Caco-2 (cell line): ENCODE results near the gene CDCP1. TPM values are rescaled to one million over a fixed set of nuclear protein-coding genes. Genes with fewer than 3 reads are reported as not detected.
A peak's percentile ranks its signal among the peaks of the same experiment; 100 is the strongest.
"Not testable (repeated sequence)": the region's sequence is repeated elsewhere in the genome, so short reads cannot be mapped to it uniquely, and the experiment has no call there.

Experiments
- BruUV-seq: library from RNA; stranded (reverse); fragments of 400-500 nt; replicated peaks from 2 replicates; lab custom pipeline; 2021; lab: Mats Ljungman, UMichigan
- CTCF ChIA-PET: fragments of 300-600 bp; sonication (Branson Sonifier 250); formaldehyde crosslinking; loops from one replicate; lab custom pipeline; 2022; ENCODE audit warnings: antibody characterized with exemption; lab: Charles Lee
- POLR2A ChIA-PET: fragments of 300-600 bp; sonication (Branson Sonifier 250); formaldehyde crosslinking; loops from one replicate; lab custom pipeline; 2022; ENCODE audit warnings: antibody characterized with exemption; lab: Charles Lee
- DNase-seq, 2 experiments: peaks; one replicate each; pipeline versions ENCODE4 v3.0.0 to v3.0.0-alpha.2; 2020 to 2022
- H3K27me3 ChIP-seq: replicated peaks from 2 replicates; pipeline ENCODE4 v1.6.0; 2011; ENCODE audit warnings: low read length; ENCODE audit not compliant: control insufficient read depth, insufficient read depth
- H3K36me3 ChIP-seq: 2 replicates; pipeline ENCODE4 v1.5.1; 2011; ENCODE audit warnings: low read length; ENCODE audit not compliant: control insufficient read depth, insufficient read depth
- H3K4me1 ChIP-seq: fragments of 250-450 bp; sonication (Bioruptor Pico); 2 replicates; pipeline ENCODE4 v1.5.1; 2020; ENCODE audit warnings: mild to moderate bottlenecking
- H3K4me3 ChIP-seq: 2 replicates; pipeline ENCODE4 v1.5.1; 2011; ENCODE audit warnings: low read depth, mild to moderate bottlenecking, control low read depth, low read length
- H3K9me3 ChIP-seq: fragments of 250-450 bp; sonication (Bioruptor Pico); 2 replicates; pipeline ENCODE4 v1.5.1; 2020; ENCODE audit warnings: mild to moderate bottlenecking, moderate library complexity
- H3K27ac Mint-ChIP-seq: one replicate; pipeline ENCODE4 v1.8.0; 2022; ENCODE audit warnings: mixed read lengths; ENCODE audit not compliant: unreplicated experiment
- H3K27me3 Mint-ChIP-seq: one replicate; pipeline ENCODE4 v1.8.0; 2022; ENCODE audit warnings: mixed read lengths; ENCODE audit not compliant: insufficient read depth, unreplicated experiment
- H3K36me3 Mint-ChIP-seq: one replicate; pipeline ENCODE4 v1.8.0; 2022; ENCODE audit warnings: mild to moderate bottlenecking, mixed read lengths; ENCODE audit not compliant: insufficient read depth, unreplicated experiment
- H3K4me1 Mint-ChIP-seq: one replicate; pipeline ENCODE4 v1.8.0; 2022; ENCODE audit warnings: low read depth, mixed read lengths; ENCODE audit not compliant: unreplicated experiment
- H3K4me3 Mint-ChIP-seq: one replicate; pipeline ENCODE4 v1.8.0; 2022; ENCODE audit warnings: mild to moderate bottlenecking, moderate library complexity, mixed read lengths; ENCODE audit not compliant: unreplicated experiment
- H3K9me3 Mint-ChIP-seq: one replicate; pipeline ENCODE4 v1.8.0; 2022; ENCODE audit warnings: mixed read lengths; ENCODE audit not compliant: unreplicated experiment
- intact Hi-C: fragments of 100-400 bp; cut with micrococcal nuclease; formaldehyde crosslinking; loops from one replicate; pipeline ENCODE4 v1.10.0; 2022; ENCODE audit not compliant: unreplicated experiment
- total RNA-seq: library from RNA; stranded (reverse); gene quantifications from 2 replicates; pipeline ENCODE4 v1.2.3, GENCODE V29; 2022
- TF ChIP-seq, protein P1 (sequence below), 2 experiments: fragments of 200-600 bp in 1 of 2; IDR thresholded peaks; 1 replicate in 1 of 2; 2 replicates in 1 of 2; pipeline versions ENCODE4 v1.5.1 to v1.8.0; 2011 to 2022; ENCODE audit warnings: antibody characterized with exemption in 1 of 2, control low read depth in 1 of 2, inconsistent platforms in 1 of 2, low read depth in 1 of 2, low read length in 1 of 2, mild to moderate bottlenecking in 1 of 2, moderate library complexity in 1 of 2; ENCODE audit not compliant: insufficient read depth in 1 of 2, severe bottlenecking in 1 of 2, unreplicated experiment in 1 of 2

CDCP1 gene
- total RNA-seq, 1 experiment from 2014 or later: 22.5 TPM

DNA sequence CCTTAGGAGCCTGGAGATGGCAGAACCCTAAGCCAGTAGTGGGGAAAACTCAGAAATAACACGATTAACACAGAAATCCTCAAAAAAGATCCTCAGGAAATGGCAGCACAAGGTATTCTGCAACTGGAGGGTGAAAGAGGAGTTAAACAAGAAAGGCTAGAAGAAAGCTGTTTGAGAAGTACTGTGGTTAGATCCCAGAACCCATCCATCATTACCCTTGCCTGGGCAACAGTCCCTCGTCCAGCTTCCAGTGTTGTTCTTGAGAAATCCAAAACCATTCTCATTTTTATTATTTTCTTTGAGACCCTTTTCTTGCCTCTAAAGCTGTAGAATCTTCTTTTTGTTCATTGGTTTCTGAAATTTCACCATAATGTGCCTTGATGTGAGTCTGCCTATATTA, 2.7 kb upstream of the CDCP1 start:
- BruUV-seq: no TSS peak
- Histone ChIP-seq H3K27me3 (no peaks in the 10 kb centered on the region), H3K36me3 (no peaks in the 10 kb centered on the region), H3K4me3 (no peak overlapping the region), H3K9me3 (peaks cover 9% of the 10 kb centered on the region), H3K4me1 (peaks cover 10% of the 10 kb centered on the region; the same call in 1 of the 2 replicates)
- CTCF ChIA-PET: interaction anchor here (1.2 kb wide), 1 partner anchor 61 kb away, joined by 4 read pairs; no protein-coding TSS in a partner anchor
- intact Hi-C loops: loop anchor here (10.0 kb wide), 1 partner anchor 56 kb away; no protein-coding TSS in a partner anchor
- no peak overlapping the region for H3K4me3 Mint-ChIP-seq
- H3K27ac Mint-ChIP-seq: no peak overlapping the region
- H3K27me3 Mint-ChIP-seq: no peaks in the 10 kb centered on the region
- H3K9me3 Mint-ChIP-seq: peaks cover 16% of the 10 kb centered on the region
- no peak for DNase-seq
- POLR2A ChIA-PET: no interaction called here
- TF ChIP-seq, protein P1, sequence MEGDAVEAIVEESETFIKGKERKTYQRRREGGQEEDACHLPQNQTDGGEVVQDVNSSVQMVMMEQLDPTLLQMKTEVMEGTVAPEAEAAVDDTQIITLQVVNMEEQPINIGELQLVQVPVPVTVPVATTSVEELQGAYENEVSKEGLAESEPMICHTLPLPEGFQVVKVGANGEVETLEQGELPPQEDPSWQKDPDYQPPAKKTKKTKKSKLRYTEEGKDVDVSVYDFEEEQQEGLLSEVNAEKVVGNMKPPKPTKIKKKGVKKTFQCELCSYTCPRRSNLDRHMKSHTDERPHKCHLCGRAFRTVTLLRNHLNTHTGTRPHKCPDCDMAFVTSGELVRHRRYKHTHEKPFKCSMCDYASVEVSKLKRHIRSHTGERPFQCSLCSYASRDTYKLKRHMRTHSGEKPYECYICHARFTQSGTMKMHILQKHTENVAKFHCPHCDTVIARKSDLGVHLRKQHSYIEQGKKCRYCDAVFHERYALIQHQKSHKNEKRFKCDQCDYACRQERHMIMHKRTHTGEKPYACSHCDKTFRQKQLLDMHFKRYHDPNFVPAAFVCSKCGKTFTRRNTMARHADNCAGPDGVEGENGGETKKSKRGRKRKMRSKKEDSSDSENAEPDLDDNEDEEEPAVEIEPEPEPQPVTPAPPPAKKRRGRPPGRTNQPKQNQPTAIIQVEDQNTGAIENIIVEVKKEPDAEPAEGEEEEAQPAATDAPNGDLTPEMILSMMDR (IDR thresholded peaks at IDR 0.05; ENCODE audit: insufficient read depth in 1 of 2, low read depth in 1 of 2, low read length in 1 of 2, severe bottlenecking in 1 of 2, unreplicated experiment in 1 of 2): no peak
- peaks cover 2% of the 10 kb centered on the region for H3K4me1 Mint-ChIP-seq
- H3K36me3 Mint-ChIP-seq: peaks cover 9% of the 10 kb centered on the region

DNA sequence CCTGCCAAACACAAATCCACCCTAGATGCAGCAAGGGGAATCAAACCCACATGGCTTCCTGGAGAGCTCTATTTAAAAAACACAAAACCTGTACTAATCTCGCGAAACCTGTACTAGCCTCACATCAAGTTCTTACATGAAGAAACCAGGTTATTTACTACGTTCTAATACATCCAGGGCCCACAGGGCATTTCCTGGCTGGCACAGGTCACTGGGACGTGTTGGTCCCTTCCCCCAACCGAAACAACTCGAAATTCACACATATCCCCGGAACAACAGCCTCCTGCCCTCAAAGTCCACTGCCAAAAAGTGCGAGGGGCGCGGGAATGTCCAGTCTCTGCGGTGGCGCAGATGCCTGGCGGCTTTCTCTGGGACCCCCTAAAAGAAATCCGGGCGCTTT, 955 bp downstream of the CDCP1 start:
- intact Hi-C loops: loop anchor here (10.0 kb wide), 1 partner anchor 60 kb away; no protein-coding TSS in a partner anchor
- POLR2A ChIA-PET: interaction anchor here (1.1 to 1.7 kb wide), 2 partner anchors 25 to 65 kb away, joined by 4 to 5 read pairs; no protein-coding TSS in a partner anchor

DNA sequence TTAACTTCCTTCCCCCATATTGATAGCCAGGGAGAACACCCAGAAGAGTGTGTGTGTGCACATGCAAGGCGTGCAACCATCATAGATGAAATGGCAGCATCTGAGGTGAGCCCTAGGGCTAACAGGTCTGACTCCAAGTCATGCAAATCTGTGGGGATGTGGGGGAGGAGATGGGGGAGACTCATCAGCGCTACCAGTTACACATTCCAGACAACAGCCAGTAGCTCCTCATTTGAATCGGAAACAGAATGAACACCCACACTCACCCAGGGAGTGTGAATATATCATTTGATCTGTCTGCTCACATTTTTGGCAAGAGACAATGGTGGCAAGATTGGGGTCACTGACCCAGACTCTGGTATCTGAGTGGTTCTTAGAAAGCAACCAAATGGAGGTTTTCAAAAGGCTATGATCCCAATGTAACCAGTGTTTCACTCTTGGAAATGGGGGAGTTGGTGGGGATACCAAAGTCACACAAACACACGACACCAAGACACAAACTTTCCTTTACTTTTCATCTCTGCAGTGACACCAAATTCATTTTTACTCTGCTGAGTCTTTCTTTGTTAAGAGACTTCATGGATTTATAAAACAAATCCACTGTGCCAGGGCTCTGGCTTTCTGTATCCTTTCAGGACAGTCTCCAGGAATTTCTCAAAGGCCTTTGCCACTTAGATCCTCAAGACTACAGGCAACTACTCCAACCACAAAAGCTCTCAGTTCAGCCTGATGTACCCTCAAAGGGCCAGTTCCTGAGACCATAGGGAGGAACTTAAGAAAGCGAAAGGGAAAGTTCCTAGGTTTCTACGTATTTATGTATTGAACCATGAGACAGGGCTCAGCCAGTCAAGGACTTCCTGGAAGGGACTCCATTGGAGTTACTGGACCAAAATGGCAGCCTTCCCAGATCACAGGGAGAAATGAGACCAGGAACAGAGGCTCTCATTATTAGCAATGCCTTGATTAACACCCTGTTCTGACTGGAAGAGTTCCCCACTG, 2.2 kb downstream of the CDCP1 start:
- no peaks in the 10 kb centered on the region for H3K9me3 Mint-ChIP-seq
- no peak for DNase-seq
- peaks cover 6% of the 10 kb centered on the region for H3K4me1 Mint-ChIP-seq
- ChIA-PET POLR2A (no interaction called here), CTCF (no interaction called here)
- no peaks in the 10 kb centered on the region for H3K27me3 Mint-ChIP-seq
- no peaks in the 10 kb centered on the region for H3K36me3 ChIP-seq
- no peak overlapping the region for H3K4me3 ChIP-seq
- H3K4me3 Mint-ChIP-seq: no peak overlapping the region
- H3K27me3 ChIP-seq: no peaks in the 10 kb centered on the region
- H3K4me1 ChIP-seq: peaks cover 31% of the 10 kb centered on the region
- H3K9me3 ChIP-seq: no peaks in the 10 kb centered on the region
- no peaks in the 10 kb centered on the region for H3K36me3 Mint-ChIP-seq
- intact Hi-C loops: loop anchor here (10.0 kb wide), 1 partner anchor 61 kb away; no protein-coding TSS in a partner anchor
- TF ChIP-seq, protein P1 (IDR thresholded peaks at IDR 0.05; ENCODE audit: insufficient read depth in 1 of 2, low read depth in 1 of 2, low read length in 1 of 2, severe bottlenecking in 1 of 2, unreplicated experiment in 1 of 2): no peak
- no TSS peak for BruUV-seq
- no peak overlapping the region for H3K27ac Mint-ChIP-seq

More for the DNA sequence above, 955 bp downstream of the CDCP1 start:
- Mint-ChIP-seq H3K27ac (peak overlapping the region; percentile 89), H3K27me3 (no peaks in the 10 kb centered on the region), H3K36me3 (peaks cover 2% of the 10 kb centered on the region), H3K4me3 (peak overlapping the region; percentile 98), H3K9me3 (peaks cover 8% of the 10 kb centered on the region), H3K4me1 (peaks cover 6% of the 10 kb centered on the region)
- Histone ChIP-seq H3K4me3 (peak overlapping the region; percentile 93), H3K36me3 (no peaks in the 10 kb centered on the region), H3K9me3 (no peaks in the 10 kb centered on the region), H3K4me1 (peaks cover 19% of the 10 kb centered on the region; the same call in 1 of the 2 replicates), H3K27me3 (no peaks in the 10 kb centered on the region)
- CTCF ChIA-PET: no interaction called here
- TF ChIP-seq, protein P1 (IDR thresholded peaks at IDR 0.05; ENCODE audit: insufficient read depth in 1 of 2, low read depth in 1 of 2, low read length in 1 of 2, severe bottlenecking in 1 of 2, unreplicated experiment in 1 of 2): no peak
- TSS peak; percentile 42 for BruUV-seq
- no peak for DNase-seq

DNA sequence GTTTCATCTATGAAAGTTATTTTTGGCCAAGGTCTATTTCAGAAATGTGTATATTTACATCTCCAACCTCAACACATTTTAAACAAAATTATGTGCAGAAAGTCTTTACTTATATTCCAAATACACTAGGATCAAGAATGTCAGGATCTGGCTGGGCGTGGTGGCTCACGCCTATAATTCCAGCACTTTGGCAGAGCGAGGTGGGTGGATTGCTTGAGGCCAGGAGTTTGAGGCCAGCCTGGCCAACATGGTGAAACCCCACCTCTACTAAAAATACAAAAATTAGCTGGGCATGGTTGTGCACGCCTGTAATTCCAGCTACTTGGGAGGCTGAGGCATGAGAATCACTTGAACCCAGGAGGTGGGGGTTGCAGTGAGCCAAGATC, 5.4 kb downstream of the CDCP1 start:
- H3K9me3 Mint-ChIP-seq, CTCF ChIA-PET: not testable (repeated sequence)

More for the DNA sequence above, 5.4 kb downstream of the CDCP1 start:
- peaks cover 13% of the 10 kb centered on the region for H3K4me1 Mint-ChIP-seq
- BruUV-seq, DNase-seq, H3K36me3 Mint-ChIP-seq, POLR2A ChIA-PET, H3K27me3 ChIP-seq, H3K36me3 ChIP-seq, H3K4me3 ChIP-seq, H3K4me3 Mint-ChIP-seq, H3K27ac Mint-ChIP-seq, H3K27me3 Mint-ChIP-seq, H3K9me3 ChIP-seq: not testable (repeated sequence)
- H3K4me1 ChIP-seq: peaks cover 47% of the 10 kb centered on the region
- intact Hi-C loops: loop anchor here (10.0 kb wide), 1 partner anchor 64 kb away; no protein-coding TSS in a partner anchor
